CD4-positive, alpha-beta T cell treated with Interleukin-15 for 4 hours (primary cell): Measurements from ENCODE around the gene AURKB.
"Not testable (repeated sequence)": the region's sequence is repeated elsewhere in the genome, so short reads cannot be mapped to it uniquely, and the experiment has no call there.

Source experiments
- DNase-seq: peaks from one replicate; pipeline ENCODE4 v3.0.0-alpha.2; 2020; ENCODE audit warnings: low spot score

AURKB gene

GRCh38 chr17:8187517-8188262, 22.7 kb downstream of the AURKB start:
- DNase-seq: peak; percentile 94

- peak; percentile 91 for DNase-seq
These were observed 23.4 kb downstream of the AURKB start for GRCh38 chr17:8186787-8187516.

- DNase-seq: no peak
These were observed 24.0 kb downstream of the AURKB start for GRCh38 chr17:8186446-8186786.

GRCh38 chr17:8185582-8186445, 24.6 kb downstream of the AURKB start:
- DNase-seq: peak; percentile 89

GRCh38 chr17:8176998-8177731, 33.2 kb downstream of the AURKB start:
- DNase-seq: no peak

- DNase-seq: peak; percentile 88
These were observed 34.0 kb downstream of the AURKB start, which contains the start of gene TMEM107 for GRCh38 chr17:8176197-8176940. TSS of gene TMEM107 (minus strand) at chr17:8176380. CDS start at chr17:8176286, 94 bp downstream.

GRCh38 chr17:8175795-8176196, 34.6 kb downstream of the AURKB start:
- no peak for DNase-seq

GRCh38 chr17:8173871-8174322, 36.5 kb downstream of the AURKB start:
- DNase-seq: no peak

- peak; percentile 90 for DNase-seq
These were observed 37.1 kb downstream of the AURKB start for GRCh38 chr17:8173056-8173870.

GRCh38 chr17:8170186-8170585, 40.2 kb downstream of the AURKB start:
- DNase-seq: not testable (repeated sequence)

- DNase-seq: no peak
These were observed 42.8 kb downstream of the AURKB start for GRCh38 chr17:8167526-8167925.

- no peak for DNase-seq
These were observed 43.6 kb downstream of the AURKB start for GRCh38 chr17:8166731-8167130.

GRCh38 chr17:8164815-8165131, 45.6 kb downstream of the AURKB start:
- no peak for DNase-seq

GRCh38 chr17:8163978-8164814, 46.2 kb downstream of the AURKB start:
- peak; percentile 69 for DNase-seq

- no peak for DNase-seq
These were observed 47.1 kb downstream of the AURKB start for GRCh38 chr17:8162997-8163977.

GRCh38 chr17:8162233-8162996, 48.0 kb downstream of the AURKB start, which contains the start of gene VAMP2:
TSS of gene VAMP2 (minus strand) at chr17:8162948. CDS start at chr17:8162879, 69 bp downstream.
- peak; percentile 82 for DNase-seq
